Pulmonary artery endothelial cell (primary cell): ENCODE results near the gene RPRD1B. TPM values are rescaled to one million over a fixed set of nuclear protein-coding genes. Genes with fewer than 3 reads are reported as not detected.
"Not testable (repeated sequence)": the region's sequence is repeated elsewhere in the genome, so short reads cannot be mapped to it uniquely, and the experiment has no call there.

Experiments used
- DNase-seq: peaks from one replicate; pipeline ENCODE4 v3.0.0-alpha.2; 2011; ENCODE audit warnings: low read depth, low spot score
- total RNA-seq: library from RNA; depleted of rRNA; stranded (reverse); fragments of >200 nt; gene quantifications from 2 replicates; pipeline ENCODE4 v1.2.3, GENCODE V29; 2014

RPRD1B gene
- total RNA-seq, 1 donor from 2014 or later: 15.8 TPM

DNA sequence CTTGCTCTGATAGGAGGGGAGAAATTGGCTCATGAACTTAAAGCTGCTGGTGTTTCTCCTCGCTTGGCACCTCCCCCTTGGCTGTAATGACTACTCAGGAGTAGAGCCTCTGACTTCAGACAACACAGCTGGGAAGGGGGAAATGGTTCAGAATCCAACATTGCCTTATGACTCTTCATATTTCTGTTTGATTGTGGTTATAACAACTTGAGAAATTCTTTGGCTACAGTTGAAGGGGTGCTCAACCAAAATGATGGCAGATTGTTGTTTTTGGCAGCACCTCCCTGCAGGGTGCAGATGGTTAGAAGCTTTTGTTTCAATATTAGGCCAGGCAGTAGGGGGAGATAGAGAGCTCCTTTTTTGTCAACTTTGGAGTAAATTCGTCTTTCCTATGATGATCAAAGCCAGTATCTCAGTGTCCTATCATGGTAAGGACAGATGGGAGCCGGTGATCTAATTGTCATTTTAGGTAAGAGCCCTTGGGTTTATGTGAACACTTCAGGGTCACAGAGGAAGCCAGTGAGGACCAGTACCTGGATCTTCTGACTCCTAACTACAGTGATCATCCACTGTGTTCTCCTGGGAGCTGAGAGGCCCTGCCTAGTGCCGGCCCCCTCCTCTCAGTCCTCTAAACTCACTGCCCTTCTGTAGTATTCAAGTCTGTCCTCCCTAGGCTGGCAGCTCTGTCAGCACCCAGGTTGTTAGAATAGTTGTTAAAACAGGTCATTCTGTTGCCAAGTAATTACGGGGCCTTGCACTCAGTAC is 39.9 kb downstream of the RPRD1B start:
- DNase-seq: peak; percentile 75

DNA sequence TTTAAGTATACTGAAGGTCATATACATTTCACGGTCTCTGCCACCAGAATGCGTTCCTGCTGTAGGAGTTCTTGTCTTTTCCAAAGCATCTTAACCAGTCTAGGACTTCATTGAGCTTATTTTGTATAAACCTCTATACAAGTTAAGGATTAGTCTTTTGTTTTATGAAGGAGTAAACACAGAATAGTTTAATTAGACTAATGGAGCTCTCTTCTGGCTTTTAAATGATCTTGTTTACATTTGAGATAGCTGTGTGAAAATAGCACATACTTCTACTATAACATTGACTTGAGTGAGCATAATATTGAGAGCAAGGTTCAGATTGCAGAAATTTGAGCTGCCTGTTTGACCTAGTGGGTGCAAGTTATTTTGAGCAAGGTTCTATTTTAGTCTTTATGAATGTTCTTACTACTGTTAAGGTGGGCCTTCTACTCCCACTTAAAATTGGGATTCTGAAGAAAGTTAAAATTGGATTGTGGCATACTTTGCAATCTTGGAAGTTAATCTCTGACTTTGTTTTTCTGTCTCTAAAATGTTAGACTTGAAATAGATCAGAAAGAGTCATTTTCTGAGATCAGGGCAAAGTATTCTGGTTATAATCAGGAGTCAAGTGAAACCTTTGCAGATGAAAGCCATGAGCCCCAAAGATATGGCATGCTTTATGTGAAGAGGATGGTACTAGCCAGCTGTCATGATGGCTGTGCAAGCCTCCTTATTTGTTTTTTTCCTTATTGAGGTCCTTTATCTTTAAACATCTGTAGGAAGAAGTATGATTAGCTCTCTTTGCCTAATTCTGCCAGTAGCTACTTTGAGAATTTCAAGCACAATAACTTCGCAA is 41.8 kb downstream of the RPRD1B start:
- DNase-seq: no peak

- DNase-seq: no peak
Measured at GRCh38 chr20:38076548-38076947, 43.0 kb downstream of the RPRD1B start.

- DNase-seq: no peak
Measured at GRCh38 chr20:38078084-38078483, 44.5 kb downstream of the RPRD1B start.

DNA sequence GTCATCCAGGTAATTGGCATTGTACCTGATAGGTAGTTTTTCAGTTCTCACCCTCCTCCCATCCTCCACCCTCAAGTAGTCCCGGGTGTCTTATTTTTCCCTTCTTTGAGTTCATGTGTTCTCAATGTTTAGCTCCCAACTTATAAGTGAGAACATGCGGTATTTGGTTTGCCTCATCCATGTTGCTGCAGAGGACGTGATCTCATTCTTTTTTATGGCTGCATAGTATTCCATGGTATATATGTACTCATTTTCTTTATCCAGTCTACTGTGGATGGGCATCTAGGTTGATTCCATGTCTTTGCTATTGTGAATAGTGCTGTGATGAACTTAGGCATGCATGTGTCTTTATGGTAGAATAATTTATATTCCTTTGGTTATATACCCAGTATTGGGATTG is 45.8 kb downstream of the RPRD1B start:
- no peak for DNase-seq

GRCh38 chr20:38081575-38081974 is 48.0 kb downstream of the RPRD1B start:
- DNase-seq: no peak

GRCh38 chr20:38082894-38083293 is 49.3 kb downstream of the RPRD1B start:
- DNase-seq: no peak

- DNase-seq: no peak
Measured at GRCh38 chr20:38083338-38084048, 49.9 kb downstream of the RPRD1B start.

GRCh38 chr20:38084425-38084951 is 50.9 kb downstream of the RPRD1B start:
- peak; percentile 40 for DNase-seq

DNA sequence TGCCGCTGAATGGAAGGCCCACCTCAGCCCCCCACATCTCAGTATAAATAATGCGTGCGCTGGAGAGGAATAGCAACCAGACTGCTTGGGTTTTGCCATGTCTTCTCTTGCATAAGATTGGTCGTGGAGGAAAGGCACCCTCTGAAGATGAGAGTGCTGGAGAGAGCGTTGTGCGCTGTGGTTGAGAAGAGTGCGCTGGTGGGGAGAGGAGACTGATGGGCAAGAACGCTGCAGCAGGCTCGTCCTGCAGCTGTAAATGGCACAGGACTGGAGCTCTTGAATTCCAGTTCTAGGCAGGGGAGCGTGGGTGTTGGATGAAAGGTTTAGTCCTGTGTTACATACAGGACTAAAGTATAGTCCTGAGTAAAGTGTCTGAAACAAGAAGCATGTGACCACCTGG is 51.5 kb downstream of the RPRD1B start:
- DNase-seq: no peak

DNA sequence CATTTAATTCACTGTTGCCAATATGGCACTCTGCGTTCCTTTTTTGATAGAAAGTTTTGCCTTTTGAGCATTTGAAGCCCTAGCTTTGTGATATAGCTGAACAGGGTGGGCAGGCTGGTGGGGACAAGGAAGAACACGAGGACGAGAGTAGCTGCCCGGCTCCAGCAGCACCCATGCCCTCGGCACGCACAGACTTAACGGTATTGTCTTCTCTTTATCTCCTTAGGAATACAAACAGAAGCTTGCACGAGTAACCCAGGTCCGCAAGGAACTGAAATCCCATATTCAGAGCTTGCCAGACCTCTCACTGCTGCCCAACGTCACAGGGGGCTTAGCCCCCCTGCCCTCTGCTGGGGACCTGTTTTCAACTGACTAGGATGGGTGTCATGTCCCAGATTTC is 56.0 kb downstream of the RPRD1B start:
- no peak for DNase-seq

- DNase-seq: no peak
Measured at GRCh38 chr20:38090061-38090460, 56.5 kb downstream of the RPRD1B start.

DNA sequence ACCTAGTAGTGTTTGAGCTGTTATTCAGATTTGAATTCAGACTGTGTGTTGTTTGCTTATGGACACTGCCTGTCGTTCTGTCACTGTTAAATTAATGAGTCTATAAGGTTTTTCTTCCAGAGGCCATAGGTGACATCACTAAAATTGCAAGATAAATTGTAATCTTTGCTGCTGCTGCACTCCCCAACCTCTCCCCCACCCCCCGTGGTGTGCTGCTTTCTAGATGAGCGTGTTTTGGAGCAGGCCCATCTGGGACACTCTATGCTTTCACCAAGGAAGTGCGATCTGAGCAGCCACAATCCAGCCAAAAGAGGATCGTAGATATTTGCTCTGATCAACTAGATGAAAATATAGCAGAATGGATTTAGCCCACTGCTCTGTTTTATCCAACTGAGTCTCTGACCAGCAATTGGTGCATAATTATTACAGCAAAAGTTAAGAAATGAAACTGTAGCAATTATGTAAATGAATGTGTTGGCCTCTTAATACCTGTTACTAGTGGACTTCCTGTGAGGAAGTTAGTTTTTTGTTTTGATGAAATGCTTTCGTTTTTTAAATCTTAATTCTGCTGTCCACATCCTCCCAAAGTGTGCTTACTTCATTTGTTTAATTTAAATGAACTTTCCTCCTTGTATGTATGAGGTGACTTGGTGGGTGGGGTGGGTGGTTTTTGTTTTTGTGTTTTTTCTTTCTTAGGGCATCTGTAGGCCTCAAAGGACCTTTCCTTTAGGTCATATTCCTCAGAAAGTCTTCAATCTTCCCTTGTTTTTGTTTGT is 58.1 kb downstream of the RPRD1B start:
- no peak for DNase-seq

DNA sequence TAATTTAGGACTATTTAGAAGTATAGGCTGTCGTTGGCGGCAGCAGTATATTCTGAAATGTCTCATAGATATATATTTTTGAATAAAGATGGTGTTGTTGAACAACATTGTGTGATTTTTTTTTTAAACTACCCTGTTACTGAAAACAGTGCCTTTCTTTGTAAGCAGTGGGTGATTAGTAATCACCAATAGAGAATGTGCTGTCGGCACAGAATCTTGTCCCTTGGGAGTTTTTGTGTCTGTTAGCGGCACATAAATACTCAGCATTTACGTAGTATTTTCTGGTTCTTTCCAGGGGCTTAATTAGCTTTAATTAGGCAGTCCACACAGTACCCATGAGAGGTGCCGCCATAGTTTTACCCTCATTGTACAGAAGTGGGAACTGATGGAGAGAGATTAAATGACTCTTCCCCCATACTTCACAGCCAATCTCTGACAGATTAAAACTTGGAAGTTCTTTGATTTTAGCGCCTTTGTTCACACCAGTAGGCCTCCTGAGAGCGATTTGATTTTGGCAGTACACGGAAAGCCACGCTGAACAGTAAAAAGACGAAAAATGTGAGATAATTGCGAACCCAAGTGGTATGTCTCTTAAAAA is 58.8 kb downstream of the RPRD1B start:
- no peak for DNase-seq

DNA sequence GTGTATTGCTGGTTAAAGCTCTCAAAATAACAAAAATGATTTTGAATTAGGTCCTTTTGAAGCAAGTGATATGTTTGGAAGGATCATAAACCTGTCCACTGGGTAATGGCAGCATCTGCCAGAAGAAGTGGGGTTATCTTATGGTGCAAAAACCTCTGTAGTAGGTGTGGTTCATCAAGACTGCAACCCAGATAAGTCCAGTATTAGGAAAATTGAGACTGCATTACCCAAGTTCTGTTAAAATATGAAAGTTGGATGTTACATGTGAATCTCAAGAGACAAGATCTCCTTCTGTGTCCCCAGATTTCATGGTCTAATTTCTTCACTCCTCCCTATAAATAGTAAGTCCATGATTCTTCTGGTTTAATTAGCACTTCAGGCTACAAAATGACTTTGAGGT is 59.4 kb downstream of the RPRD1B start:
- no peak for DNase-seq

- DNase-seq: no peak
Measured at GRCh38 chr20:38093641-38094077, 60.1 kb downstream of the RPRD1B start.

DNA sequence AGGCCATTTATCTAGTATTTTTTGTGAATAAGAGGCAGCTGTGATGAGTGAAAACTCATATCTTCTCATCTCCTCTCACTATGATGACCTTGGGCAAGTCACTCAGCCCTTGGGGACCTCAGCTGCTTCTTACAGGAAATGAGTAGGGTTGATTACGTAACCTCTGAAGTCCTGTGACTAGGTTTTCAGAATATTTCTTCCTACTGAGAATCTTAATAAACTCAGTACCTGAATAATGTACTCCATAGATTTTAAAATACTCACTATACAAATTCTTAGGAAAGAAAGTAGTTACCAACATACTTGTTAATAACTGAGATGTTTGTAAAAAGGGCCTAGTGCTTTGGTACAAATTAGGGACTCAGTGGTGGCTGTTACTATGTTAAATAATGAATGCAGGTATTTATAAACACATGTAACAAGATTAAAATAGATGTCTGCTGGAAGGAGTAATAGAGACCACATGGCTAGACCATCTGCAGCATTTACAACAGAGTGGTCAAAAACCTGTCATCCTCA is 60.9 kb downstream of the RPRD1B start:
- DNase-seq: peak; percentile 51

DNA sequence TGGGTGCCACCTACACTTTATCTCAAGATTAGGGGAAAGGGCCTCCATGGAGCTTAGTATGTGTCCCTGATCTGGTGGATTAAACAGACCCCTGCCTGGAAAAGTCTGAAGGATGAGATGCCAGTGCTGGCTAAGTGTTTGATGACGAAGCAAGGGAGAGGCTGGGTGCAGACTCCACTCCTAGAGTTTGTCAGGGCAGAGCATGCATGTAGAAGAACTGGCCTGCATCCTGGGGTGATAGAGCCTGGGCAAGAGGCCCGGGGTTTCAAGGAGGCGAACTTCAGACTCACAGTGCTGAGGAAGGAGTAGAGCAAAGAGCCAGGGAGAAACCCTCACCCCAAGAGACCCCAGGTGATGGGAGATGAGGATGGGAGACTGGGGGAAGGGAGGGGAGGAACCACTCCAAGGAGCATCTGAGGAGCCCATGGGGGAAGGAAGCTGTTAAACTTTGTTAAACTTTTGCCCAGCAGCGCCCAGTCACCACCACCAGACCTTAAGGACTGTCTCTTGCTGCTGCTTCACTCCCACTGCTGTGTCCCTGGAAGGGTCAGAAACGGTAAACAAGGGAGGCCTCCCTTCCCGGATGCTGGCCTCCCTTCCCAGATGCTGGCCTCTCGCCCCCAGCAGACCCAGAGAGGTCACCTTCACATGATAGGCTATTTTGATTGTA is 61.6 kb downstream of the RPRD1B start:
- DNase-seq: no peak

GRCh38 chr20:38098952-38099351 is 65.4 kb downstream of the RPRD1B start:
- peak; percentile 53 for DNase-seq

DNA sequence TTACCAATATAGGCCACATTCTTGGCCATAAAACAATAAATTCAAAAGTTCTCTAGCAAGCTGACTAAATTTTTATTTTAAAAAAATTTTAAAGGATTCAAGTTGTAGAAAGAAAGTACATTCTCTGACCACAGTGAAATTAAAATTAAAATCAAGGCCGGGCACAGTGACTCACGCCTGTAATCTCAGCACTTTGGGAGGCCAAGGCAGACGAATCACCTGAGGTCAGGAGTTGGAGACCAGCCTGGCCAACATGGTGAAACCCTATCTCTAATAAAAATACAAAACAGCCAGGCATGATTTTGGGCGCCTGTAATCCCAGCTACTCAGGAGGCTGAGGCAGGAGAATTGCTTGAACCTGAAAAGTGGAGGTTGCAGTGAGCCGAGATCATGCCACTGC is 68.7 kb downstream of the RPRD1B start:
- not testable (repeated sequence) for DNase-seq
